Neuron (in vitro differentiated cells): ENCODE measurements around the gene MAST4.
"Not testable (repeated sequence)": the region's sequence is repeated elsewhere in the genome, so short reads cannot be mapped to it uniquely, and the experiment has no call there.

Experiments used
- H2AFZ ChIP-seq: one replicate; pipeline ENCODE4 v1.6.1; 2013; ENCODE audit warnings: low read depth, mild to moderate bottlenecking, inconsistent platforms, low read length, moderate library complexity
- H3K27me3 ChIP-seq: one replicate; pipeline ENCODE4 v1.6.1; 2013; ENCODE audit warnings: low read length; ENCODE audit not compliant: insufficient read depth
- H3K36me3 ChIP-seq: one replicate; pipeline ENCODE4 v1.6.1; 2013; ENCODE audit warnings: low read length; ENCODE audit not compliant: insufficient read depth
- H3K4me1 ChIP-seq: one replicate; pipeline ENCODE4 v1.6.1; 2013; ENCODE audit warnings: low read length; ENCODE audit not compliant: insufficient read depth
- H3K4me3 ChIP-seq: 2 replicates; pipeline ENCODE4 v1.5.1; 2013; ENCODE audit warnings: mild to moderate bottlenecking, low read length, moderate library complexity
- H3K9me3 ChIP-seq: one replicate; pipeline ENCODE4 v1.6.1; 2013; ENCODE audit warnings: low read length

The MAST4 gene

DNA sequence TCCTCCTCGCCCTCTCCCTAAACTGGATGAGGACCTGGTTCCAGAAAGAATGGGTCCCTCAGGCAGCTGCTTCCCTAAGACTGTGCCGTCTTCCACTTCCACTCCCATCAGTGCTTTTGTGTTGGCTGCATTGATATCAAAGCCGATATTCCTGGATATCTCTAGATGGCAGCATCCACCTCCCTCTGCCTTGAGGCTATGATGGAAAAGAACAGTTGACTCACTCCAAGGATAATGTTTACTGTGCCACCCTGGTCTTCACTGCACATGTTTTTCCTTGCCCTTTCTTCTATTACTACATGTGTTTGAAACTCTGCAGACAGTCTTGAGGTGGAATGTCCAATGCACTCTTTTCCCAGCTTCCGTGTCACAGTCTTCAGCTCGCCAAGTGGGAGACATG lies 211.6 kb downstream of the MAST4 start:
- no peaks in the 10 kb centered on the region for H3K27me3 ChIP-seq
- no peaks in the 10 kb centered on the region for H3K4me1 ChIP-seq
- no peak overlapping the region for H2AFZ ChIP-seq
- H3K4me3 ChIP-seq = no peak overlapping the region
- no peaks in the 10 kb centered on the region for H3K9me3 ChIP-seq
- no peaks in the 10 kb centered on the region for H3K36me3 ChIP-seq

DNA sequence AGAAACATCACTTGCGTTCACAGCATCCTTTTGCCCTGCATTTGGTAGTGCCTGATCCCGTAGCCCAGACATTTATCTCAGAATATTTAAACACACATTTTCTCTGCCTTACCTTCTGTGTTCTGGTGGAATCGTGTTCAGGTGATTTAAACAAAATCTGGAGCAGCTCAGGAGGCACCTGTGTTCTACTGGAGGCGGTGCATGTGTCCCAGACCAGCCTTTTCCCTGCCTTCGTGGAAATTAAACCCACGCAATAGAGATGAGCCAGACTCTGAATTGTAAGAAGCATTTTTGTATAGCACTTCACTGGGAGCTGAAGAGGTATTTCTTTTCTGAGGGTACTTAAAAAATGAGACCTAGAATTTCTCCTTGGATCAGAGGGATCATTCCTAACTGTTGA lies 212.5 kb downstream of the MAST4 start:
- H3K9me3 ChIP-seq = no peaks in the 10 kb centered on the region

DNA sequence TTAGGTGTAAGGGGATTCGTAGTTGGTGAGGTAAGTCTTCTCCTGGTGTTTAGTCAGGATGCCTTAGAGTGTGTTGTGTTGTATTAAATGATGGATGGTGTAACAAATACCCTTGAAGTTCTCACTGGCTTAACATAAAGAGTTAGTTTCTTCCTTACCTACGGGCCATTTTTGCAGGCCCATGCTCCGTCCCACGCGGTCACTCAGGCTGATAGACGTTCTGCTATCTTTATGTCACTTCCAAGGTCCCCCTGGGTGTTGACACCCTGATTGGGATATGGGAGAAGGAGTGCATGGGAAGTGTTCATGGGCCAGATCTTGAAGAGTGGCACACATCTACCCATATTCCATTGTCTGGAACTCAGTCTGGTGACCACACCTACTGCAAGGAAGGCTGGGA lies 214.0 kb downstream of the MAST4 start:
- Histone ChIP-seq H3K4me3 (no peak overlapping the region), H2AFZ (no peak overlapping the region), H3K4me1 (no peaks in the 10 kb centered on the region), H3K9me3 (no peaks in the 10 kb centered on the region), H3K27me3 (no peaks in the 10 kb centered on the region), H3K36me3 (no peaks in the 10 kb centered on the region)

More for the DNA sequence above, 212.5 kb downstream of the MAST4 start:
- Histone ChIP-seq H3K36me3 (no peaks in the 10 kb centered on the region), H3K4me1 (no peaks in the 10 kb centered on the region), H2AFZ (no peak overlapping the region), H3K4me3 (no peak overlapping the region), H3K27me3 (no peaks in the 10 kb centered on the region)

DNA sequence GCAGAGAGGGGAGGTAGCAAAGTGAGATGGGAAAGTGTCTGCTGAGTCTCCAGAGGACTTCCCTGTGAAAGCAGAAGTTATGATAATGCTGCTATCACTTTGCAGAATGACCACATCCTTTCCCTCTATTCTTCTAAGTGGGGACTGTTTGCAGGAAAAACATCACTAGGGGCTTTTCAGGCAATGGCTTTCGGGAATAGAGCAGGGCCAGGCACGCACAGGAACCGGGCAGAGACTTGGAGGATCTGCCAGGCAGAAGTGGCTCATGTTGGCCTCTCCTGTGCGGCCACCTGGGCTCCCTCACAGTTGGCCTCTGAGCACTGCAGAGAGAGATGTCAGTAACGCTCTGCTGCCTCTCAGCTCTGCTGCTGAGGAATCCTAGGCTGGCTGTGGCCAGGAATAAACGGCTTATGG lies 214.7 kb downstream of the MAST4 start:
- H3K36me3 ChIP-seq = no peaks in the 10 kb centered on the region
- H3K4me3 ChIP-seq = no peak overlapping the region
- H2AFZ ChIP-seq = no peak overlapping the region
- H3K9me3 ChIP-seq = no peaks in the 10 kb centered on the region
- H3K4me1 ChIP-seq = no peaks in the 10 kb centered on the region
- H3K27me3 ChIP-seq = no peaks in the 10 kb centered on the region

DNA sequence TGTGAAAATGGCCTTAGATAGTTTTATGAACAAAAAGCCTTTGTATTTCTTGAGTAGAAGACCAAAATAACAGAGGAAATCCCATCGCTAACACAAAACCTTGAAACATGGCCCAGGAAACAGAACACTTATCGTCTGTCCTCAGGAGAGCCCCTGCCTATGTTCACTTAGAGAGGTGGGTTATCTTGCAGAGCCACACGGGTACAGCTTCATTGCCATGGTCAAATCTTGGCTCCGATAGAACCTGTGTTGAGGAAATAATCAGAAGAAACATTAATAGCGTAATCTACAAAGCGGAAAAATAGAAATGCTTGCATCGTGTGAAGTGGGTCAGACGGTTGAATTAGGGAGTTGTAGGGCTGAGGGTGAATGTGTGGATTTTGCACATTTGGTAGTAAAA lies 216.1 kb downstream of the MAST4 start:
- Histone ChIP-seq H3K4me3 (no peak overlapping the region), H3K27me3 (no peaks in the 10 kb centered on the region), H2AFZ (no peak overlapping the region), H3K4me1 (no peaks in the 10 kb centered on the region), H3K9me3 (no peaks in the 10 kb centered on the region), H3K36me3 (no peaks in the 10 kb centered on the region)

DNA sequence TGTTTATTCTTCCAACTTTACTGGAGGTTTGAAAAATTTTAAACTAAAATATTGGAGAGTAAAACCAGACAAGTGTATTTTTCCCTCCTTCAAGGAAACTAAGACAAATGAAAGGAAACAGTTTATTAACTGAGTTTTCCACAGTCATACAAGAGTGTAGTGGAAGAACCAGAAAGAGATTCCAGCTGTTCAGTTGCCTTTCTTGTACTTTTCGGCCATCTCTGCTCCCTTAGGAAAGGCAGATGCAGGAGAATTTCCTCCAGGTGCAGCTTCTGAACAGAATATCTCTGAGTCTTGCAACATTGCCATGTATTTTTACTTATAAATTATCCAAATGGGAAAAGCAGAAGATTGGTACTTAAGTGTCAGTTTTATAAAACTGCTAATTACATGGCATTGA lies 217.1 kb downstream of the MAST4 start:
- Histone ChIP-seq H3K4me1 (no peaks in the 10 kb centered on the region), H2AFZ (no peak overlapping the region), H3K4me3 (no peak overlapping the region), H3K27me3 (no peaks in the 10 kb centered on the region), H3K36me3 (no peaks in the 10 kb centered on the region), H3K9me3 (no peaks in the 10 kb centered on the region)

DNA sequence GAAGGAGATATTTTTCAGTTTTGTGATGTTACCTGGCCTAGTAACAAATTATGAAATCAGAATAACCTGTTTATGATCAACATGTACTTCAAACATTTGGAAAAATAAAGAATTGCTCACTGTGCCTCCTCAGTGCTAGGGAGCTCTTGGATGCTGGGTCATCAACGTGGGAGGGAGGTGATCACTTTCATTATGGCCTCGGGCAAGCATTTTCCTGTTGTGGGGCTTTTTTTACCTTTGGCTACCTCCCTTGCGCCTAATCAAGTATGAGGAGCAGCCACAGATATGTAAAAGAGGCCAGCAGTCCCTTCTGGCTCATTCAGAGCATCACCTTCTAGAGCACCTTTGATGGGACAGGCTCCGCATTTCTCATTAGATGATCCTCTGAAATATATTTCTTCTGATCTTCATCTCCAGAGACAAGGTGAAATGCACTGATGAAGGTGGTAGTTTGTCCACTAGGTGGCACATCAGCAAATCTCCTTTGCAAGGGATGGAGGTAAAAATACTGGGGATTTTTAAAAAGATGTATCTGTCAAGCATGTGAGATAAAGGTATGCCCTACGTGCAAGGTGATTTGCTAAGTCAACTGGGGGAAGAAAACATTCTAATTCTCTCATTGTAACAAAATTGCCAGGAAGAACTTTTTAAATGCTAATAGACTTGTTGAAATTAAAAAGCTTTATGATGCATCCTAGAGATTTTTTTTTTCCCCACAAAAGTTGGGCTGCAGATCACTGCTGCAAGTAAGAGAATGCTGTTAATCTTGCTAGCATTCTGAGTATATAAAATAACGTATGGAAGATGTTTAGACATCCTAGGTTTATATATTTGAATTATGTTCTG lies 218.2 kb downstream of the MAST4 start:
- Histone ChIP-seq H3K4me1 (no peaks in the 10 kb centered on the region), H3K4me3 (no peak overlapping the region), H2AFZ (no peak overlapping the region), H3K27me3 (no peaks in the 10 kb centered on the region), H3K9me3 (no peaks in the 10 kb centered on the region), H3K36me3 (no peaks in the 10 kb centered on the region)

DNA sequence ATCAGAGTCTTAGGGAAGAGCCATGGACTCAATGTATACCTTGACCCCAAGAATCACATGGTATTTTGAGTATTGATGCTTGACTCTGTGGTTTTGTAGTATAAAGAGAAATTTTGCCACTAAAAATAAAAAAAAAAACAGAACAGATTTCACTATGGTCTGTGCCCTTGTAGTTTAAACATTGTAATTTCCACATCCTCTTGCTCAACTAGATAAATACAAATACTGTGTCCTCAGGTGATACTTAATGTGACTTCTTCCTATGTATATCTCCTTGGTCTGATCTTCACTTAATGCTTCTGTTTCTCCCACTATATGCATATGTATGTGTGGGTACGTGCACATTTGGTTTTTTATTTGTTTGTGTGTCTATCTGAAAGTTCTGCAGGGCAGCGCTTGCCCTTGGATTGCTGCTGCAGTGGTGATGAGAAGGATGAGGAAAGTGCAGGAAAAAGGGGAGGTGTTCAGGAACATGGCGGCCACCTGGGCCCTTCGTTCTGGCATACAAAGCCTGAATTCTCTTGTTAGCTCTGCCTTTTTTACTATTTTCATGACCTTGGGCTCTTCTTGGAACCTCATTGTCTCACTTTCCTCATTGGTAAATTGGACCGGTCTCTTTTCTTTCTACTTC lies 222.2 kb downstream of the MAST4 start:
- Histone ChIP-seq H2AFZ (no peak overlapping the region), H3K27me3 (no peaks in the 10 kb centered on the region), H3K9me3 (no peaks in the 10 kb centered on the region), H3K4me3 (no peak overlapping the region), H3K36me3 (no peaks in the 10 kb centered on the region), H3K4me1 (no peaks in the 10 kb centered on the region)

DNA sequence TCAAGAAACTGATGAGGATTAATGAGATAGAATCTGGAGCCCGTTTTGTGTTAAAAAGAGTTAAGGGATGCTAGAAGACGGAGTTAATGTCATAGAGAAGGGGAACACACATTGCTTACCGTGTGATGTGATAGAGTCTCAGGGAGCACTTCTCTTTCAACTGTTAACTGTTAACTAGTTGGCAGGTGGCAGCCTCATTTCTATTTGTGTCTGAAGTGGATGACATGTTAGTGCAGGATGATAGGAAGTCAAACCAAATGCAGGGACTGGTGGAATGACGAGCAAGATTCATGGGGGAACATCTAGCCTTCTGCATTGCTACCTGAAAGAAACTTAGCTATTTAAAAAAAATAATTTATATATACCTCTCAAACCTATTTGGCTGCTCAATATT lies 222.7 kb downstream of the MAST4 start:
- H3K27me3 ChIP-seq = no peaks in the 10 kb centered on the region
- no peaks in the 10 kb centered on the region for H3K4me1 ChIP-seq
- no peaks in the 10 kb centered on the region for H3K36me3 ChIP-seq
- H3K4me3 ChIP-seq = no peak overlapping the region
- H2AFZ ChIP-seq = no peak overlapping the region
- no peaks in the 10 kb centered on the region for H3K9me3 ChIP-seq

DNA sequence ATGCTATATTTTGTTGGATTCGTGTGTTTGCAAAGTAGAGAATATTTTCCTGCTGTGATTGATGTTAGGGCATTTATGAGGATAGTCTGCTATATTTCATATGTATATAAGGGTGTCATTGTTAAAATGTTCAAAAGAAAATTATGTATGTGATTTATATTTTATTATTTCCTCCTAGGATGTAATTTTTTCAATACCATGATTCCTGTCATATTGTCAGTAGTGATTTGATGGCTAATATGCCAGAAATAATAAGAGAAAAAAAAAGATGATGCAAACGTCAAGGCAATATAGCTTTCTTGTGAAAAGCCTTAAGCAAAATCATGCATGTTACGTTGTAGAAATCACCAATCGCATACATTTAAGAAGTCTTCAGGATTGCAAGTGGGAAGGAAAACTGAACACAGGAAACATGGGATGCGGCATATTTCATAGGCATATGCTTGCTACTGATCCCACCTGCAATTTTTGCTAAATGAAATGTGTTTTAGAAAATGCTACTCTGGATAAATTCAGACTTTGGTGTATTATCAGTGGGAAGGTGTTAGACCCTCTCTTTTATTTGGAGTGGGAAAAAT lies 224.5 kb downstream of the MAST4 start:
- H3K9me3 ChIP-seq = no peaks in the 10 kb centered on the region
- H3K4me1 ChIP-seq = no peaks in the 10 kb centered on the region
- H3K36me3 ChIP-seq = no peaks in the 10 kb centered on the region
- no peak overlapping the region for H3K4me3 ChIP-seq
- H3K27me3 ChIP-seq = no peaks in the 10 kb centered on the region
- H2AFZ ChIP-seq = no peak overlapping the region

DNA sequence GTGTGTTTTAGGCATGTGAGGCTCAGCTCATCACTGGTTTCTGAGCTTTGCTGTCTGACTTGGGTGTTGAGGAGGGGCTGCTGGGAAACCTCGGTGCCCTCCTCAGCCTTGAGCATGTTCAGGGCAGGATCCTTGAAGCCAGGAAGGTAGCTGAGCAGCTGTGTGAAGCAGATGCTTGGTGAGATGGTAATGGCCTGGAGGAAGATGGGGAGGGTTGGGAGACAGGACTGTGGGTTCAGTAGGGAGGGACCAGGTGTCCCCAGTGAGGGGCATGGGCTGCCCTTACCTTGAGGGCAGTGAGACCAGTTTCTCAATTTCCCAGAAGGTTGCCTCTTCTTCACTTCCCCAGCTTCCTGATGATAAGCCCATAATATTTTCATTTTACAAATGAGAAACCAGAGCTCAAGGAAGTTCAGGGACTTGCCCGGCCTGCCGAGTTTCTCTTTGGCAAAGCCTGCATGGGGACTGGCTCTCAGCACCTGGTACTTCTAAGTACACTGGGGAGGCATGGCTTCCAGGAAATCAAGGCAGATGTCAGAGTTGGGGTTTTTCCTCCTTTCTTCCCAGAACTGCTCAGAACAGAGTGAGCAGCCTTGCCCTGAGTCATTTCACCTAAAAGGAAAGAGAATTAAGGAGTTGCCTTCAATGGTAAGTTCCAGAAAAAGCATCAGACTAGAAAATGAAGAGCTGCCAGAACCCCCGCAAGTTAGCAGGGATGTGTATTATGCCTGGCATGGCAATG lies 225.7 kb downstream of the MAST4 start:
- H3K36me3 ChIP-seq = no peaks in the 10 kb centered on the region
- no peaks in the 10 kb centered on the region for H3K4me1 ChIP-seq
- H3K4me3 ChIP-seq = no peak overlapping the region
- H3K9me3 ChIP-seq = no peaks in the 10 kb centered on the region
- H2AFZ ChIP-seq = no peak overlapping the region
- H3K27me3 ChIP-seq = no peaks in the 10 kb centered on the region

DNA sequence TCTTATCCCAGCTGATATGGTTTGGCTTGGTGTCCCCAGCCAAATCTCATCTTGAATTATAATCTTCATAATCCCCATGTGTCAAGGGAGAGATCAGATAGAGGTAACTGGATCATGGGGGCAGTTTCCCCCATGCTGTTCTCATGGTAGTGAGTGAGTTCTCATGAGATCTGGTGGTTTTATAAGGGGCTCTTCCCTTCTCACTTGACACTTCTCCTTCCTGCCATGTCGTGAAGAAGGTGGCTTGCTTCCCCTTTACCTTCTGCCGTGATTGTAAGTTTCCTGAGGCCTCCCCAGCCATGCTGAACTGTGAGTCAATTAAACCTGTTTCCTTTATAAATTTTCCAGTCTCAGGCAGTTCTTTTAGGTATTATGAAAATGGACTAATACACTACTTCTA lies 226.7 kb downstream of the MAST4 start:
- H3K4me3 ChIP-seq, H3K4me1 ChIP-seq, H3K9me3 ChIP-seq, H2AFZ ChIP-seq, H3K36me3 ChIP-seq, H3K27me3 ChIP-seq: not testable (repeated sequence)

DNA sequence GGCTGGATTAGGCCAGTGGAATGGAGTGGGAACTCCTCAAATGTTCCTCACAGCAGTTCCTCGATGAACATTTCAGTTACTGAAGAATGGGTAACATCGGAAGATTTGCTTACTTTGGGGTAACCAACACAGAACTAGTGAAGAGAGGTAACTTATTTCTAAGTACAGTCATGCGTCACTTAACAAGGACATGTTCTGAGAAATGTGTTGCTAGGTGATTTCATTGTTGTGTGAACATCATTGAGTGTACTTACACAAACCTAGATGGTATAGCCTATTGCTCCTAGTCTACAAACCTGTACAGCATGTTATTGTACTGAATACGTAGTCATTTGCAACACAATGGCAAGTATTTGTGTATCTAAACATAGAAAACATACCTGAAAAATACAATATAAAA lies 228.3 kb downstream of the MAST4 start:
- peaks cover 14% of the 10 kb centered on the region for H3K4me1 ChIP-seq
- H3K9me3 ChIP-seq = no peaks in the 10 kb centered on the region
- H3K27me3 ChIP-seq = no peaks in the 10 kb centered on the region
- no peak overlapping the region for H3K4me3 ChIP-seq
- H3K36me3 ChIP-seq = no peaks in the 10 kb centered on the region
- H2AFZ ChIP-seq = no peak overlapping the region
